ENCODE results near the gene RAB37.

GRCh38 chr17:74697515-74697914 lies 39.5 kb upstream of the RAB37 start:
- TF ChIP-seq CTCF (IDR thresholded peaks at IDR 0.05) (no peak), POLR2A (IDR thresholded peaks at IDR 0.05) (no peak)

All from adrenal gland (tissue), 5 donors.